NCI-H1048 (cell line): ENCODE data around the gene SFSWAP.

ENCODE experiments used
- DNase-seq: peaks from one replicate; lab custom pipeline; 2025; lab: John Stamatoyannopoulos, UW

The SFSWAP gene

DNA sequence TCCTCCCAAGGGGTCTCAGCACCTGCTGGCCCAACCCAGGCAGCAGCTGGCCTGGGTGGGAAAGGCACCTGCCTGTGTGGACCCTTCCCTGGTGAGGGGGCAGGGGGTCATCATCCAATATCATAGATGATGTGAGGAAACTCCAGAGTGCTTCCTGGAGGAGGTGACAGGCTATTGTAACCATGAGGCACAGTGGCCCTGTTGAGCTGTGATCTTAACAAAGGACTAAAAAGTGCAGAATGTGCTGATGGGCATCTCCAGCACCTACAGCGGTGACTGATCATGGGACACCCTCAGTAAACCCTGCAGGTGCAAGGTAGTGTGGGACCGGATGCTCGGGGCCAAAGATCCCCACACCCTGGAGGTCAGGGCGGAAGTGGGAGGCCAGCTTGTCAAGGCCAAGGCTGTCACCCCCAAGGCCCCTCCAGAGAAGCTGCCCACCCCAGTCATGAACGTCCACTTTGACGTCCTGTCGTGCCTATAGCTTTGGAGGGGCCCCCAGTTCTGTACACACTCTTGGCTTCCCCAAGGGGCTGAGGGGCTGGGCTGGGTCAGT is 124.8 kb downstream of the SFSWAP start:
- DNase-seq: no peak

DNA sequence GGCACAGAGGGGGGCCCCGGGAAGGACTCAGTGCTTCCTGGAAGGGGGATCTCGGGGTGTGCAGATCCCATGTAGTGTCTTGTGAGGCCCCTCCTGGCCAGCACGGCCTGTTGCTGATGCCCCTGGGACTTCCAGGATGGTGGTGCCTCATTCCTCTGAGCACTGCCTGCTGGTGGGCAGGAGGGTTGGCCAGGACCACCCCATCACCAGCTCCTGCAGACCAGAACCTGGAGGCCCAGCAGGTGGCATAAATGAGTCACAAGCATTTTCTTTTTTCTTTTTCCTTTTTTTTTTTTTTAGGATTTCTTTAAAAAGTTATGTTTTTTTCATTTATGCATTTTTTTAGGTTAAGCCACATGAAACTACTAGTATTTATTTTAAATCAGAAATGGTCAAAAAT is 125.3 kb downstream of the SFSWAP start:
- DNase-seq: no peak

DNA sequence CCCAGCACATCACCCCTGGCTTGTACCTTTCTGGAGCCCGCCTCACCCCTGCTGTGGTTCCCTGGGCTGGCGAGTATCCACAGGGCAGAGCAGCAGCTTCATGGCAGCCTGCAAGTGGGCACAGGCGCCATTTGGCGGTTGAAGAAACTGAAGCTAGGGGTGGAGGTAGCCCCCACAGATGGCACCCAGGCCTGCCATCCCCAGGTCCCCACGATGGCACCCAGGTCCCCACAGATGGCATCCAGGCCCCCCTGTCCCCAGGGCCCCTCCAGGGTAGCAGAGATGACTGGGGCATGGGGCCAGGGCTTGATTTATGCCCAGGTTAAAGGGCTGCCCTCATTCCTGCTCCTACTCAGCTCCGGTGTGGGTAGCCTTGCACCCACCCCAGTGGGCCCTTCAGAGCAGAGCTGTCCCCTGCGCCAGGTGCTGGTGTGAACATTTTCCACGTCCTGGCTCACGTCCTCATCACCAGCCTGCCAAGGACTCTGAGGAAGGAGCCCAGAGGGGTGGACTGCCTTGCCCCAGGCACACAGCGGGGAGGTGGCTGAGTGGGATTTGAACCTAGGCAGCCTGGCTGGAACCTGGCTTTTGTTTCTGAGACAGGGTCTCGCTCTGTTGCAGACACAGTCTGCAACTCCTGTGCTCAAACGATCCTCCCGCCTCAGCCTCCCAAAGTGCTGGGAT is 126.0 kb downstream of the SFSWAP start:
- DNase-seq: no peak

DNA sequence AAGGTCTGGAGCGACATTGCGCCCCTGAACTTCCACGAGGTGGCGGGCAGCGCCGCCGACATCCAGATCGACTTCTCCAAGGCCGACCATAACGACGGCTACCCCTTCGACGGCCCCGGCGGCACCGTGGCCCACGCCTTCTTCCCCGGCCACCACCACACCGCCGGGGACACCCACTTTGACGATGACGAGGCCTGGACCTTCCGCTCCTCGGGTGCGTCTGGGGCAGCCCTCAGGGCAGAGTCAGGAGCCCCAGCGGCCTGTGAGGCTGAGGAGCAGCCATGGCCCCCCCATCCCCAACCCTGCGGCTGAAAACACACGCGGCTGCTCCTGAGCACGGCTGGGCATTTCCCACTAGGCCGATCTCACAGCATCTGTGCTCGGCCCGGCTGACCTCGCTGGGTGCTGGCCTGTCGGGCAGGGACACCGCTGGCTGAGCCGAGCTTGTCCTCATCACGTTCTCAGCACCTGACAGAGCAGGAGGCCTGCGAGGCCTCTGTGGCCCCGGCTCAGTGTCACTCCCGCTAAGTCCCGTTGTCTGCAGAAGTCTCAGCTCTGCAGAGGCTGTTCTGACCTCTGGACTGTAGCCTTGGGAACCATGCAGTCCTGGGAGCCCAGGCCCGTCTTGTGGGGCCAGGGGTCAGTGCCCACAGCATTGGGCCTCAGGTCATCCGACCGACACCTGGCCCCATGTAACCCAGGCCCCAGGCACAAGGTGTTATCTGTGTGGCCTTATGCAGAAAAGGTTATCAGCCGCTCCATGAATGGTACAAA is 129.9 kb downstream of the SFSWAP start:
- DNase-seq: no peak

DNA sequence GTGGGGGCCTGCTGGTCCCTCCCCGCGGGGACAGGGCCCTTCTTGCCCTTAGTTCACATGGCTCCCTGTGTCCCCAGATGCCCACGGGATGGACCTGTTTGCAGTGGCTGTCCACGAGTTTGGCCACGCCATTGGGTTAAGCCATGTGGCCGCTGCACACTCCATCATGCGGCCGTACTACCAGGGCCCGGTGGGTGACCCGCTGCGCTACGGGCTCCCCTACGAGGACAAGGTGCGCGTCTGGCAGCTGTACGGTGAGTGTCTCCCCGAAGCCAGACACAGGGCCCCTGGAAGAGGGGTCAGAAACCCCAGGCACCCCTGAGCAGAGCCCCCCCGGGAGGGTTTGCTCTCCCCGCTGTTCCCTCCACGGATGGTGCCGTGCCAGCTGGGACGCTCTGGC is 130.7 kb downstream of the SFSWAP start:
- DNase-seq: no peak

DNA sequence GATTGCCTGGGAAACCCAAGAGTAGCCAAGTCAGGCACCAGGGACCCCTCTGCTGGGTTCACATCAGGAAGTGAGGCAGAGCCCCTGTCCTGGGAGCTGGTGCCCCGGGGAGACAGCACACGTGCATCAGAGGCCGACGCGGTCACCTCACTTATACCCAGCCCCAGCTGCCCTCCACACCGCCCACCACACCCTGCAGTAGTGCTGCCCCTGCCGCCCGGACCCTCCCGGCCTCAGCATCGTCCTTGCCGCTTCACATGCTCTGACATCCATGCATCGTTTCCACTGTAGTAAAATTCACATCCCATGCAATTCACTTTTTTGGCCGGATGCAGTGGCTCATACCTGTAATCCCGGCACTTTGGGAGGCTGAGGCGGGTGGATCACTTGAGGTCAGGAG is 131.3 kb downstream of the SFSWAP start:
- DNase-seq: no peak

DNA sequence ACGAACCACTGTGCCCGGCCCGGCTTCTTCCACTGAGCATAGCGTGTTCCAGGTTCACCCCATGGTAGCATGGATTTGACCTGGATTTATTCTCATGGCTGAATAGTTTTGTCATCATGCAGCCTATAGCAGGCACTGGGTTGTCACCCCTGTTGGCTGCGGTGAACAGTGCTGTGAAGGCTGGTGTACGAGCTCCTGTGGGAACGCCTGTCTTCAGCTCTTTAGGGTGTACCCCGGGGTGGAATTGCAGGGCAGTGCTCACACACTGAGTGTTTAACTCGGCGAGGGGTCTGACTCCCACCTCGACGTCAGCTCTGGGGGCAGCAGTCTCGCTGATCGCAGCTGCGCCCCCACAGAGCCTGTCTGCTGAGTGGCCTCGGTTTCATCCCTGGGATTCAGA is 132.6 kb downstream of the SFSWAP start:
- no peak for DNase-seq

DNA sequence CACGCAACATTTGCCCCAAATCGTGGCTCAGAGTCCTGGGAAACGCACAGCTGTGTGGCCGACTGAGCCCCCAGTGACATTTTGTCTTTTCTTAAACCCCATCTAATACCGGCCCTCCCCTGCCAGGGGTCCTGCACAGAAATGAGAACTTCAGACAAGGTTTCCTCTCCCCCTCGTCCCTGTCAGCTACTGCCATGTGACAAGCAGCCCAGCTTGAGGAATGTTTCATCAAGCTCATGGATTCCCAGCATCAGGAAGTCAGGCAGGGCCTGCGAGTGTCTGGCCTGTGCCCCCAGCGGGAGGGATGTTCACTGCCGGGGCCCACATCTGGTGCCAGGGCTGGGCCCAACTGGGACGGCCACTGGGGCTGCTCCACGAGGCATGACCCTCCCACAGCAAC is 133.2 kb downstream of the SFSWAP start:
- DNase-seq: no peak

DNA sequence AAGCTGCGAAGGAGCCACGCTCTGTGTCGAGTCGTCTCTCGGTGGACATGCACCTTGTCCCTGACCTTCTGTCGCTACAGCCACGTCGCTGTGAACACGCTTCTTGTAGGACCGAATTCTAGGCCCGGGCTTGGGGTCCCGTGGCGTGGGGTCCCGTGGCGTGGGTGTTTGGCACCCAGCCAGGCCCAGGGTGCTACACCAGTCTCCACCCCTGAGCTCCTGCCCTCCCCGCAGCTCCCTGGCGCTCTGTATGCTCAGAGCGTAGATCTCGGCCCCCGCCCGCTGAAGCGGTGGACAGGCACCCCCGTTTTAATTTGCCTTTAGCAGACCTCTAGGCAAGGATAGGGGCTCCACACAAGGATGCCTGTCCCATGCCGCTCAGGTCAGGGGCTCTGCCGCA is 133.8 kb downstream of the SFSWAP start:
- no peak for DNase-seq

DNA sequence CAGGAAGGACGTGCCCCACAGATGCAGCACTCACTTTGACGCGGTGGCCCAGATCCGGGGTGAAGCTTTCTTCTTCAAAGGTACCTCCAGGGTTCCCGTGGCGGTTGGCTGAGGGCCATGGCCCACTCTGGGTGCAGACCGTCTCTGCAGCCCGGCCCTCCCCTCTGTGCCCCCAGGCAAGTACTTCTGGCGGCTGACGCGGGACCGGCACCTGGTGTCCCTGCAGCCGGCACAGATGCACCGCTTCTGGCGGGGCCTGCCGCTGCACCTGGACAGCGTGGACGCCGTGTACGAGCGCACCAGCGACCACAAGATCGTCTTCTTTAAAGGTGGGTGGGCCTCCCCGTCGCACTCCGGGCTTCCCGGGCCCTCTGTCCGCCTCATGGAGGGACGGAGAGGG is 134.2 kb downstream of the SFSWAP start:
- no peak for DNase-seq

DNA sequence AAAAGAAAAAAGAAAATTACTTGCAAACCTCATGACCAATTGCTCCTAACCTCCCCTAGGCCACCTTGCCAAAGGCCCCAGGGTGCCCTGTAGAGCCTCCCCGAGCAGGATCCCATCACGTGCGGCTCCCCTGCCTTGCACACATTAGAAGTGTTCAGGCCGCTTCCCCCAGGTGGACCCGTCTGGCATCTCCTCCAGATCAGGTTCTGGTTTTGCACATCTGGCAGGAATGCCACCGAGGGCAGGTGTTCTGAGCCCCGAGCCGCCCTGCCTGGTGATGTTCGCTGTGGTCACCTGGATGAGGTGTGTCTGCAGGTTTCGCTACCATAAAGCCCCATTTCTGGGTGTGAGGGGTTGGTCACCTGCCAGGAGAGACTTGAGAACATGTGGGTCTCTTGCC is 136.6 kb downstream of the SFSWAP start:
- DNase-seq: no peak

DNA sequence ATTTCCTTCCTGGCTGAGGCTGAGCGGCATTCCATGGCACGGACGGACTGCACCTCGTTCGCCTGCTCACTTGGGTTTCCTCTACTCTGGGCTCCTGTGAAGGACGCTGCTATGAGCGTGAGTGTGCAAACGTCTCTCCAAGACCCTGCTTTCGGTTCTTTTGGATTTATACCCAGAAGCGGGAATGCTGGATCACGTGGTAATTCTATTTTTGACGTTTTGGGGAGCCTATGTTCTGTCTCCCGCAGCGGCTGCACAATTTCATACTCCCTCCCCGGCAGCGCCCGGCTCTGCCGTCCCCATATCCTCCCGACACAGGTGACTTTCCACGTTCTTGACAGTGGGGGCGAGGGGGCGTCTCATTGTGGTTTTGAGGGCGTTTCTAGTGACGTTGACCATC is 137.9 kb downstream of the SFSWAP start:
- no peak for DNase-seq
